Heart left ventricle (tissue), 13 donors: Measurements from ENCODE around the gene HLCS.

Experiments used
- CTCF ChIP-seq, 12 donors: fragments of 200-600 bp; sonication (generic) in 4 of 12; IDR thresholded peaks; one replicate each; pipeline versions ENCODE4 v1.5.0 to v1.8.0; 2018 to 2022; ENCODE audit warnings: antibody characterized with exemption in 12 of 12, mild to moderate bottlenecking in 5 of 12
- POLR2A ChIP-seq, 2 donors: fragments of 450-650 bp; IDR thresholded peaks; one replicate each; pipeline ENCODE4 v1.6.1; 2017; ENCODE audit warnings: antibody characterized with exemption in 2 of 2, mild to moderate bottlenecking in 2 of 2, moderate library complexity in 2 of 2
- donor health status: ischemic (EF 13 %, LVEDD 7.1; RV severe dilation, severe dysfunction).
- donor health status: DM: no; HTN: yes; CAD: no.
- donor health status: DM: no; HTN: no; CAD: no.
- donor health status: ischemic (EF 25% LVEDD 6.9; RV normal size, moderate dysfunction).
- donor health status: ischemic (EF 25% LVEDD 5.7; RV mildly dilated, moderate dysfunction).
- donor health status: ischemic (EF 35%, LVEDD 5.7; RV mildly dilated, moderate dysfunction).
- donor health status: nonischemic (EF 11% LVEDD 7.7; RV severe dilation, severe dysfunction).
- donor health status: DM: yes; HTN: yes; CAD: no.
- donor health status: PGD.
- donor health status: ischemic (EF 29% LVEDD 5.4; RV normal size, mild dysfunction).
- donor health status: nonischemic (EF 23%, LVEDD 6.1; RV moderate dilation, normal function).

GRCh38 chr21:36981049-36981391 lies 14.6 kb upstream of the HLCS start:
- no peak for TF ChIP-seq CTCF (IDR thresholded peaks at IDR 0.05)
- no peak for TF ChIP-seq POLR2A (IDR thresholded peaks at IDR 0.05)
